GM19372 (cell line): Measurements from ENCODE around the gene EEPD1.
"Not testable (repeated sequence)": the region's sequence is repeated elsewhere in the genome, so short reads cannot be mapped to it uniquely, and the experiment has no call there.

Source experiments
- ATAC-seq: cut with Tn5 transposase; IDR thresholded peaks from one replicate; pipeline ENCODE4 v1.9.1; 2021; ENCODE audit warnings: mild to moderate bottlenecking, low read depth, moderate library complexity; ENCODE audit not compliant: unreplicated experiment

Gene EEPD1

DNA sequence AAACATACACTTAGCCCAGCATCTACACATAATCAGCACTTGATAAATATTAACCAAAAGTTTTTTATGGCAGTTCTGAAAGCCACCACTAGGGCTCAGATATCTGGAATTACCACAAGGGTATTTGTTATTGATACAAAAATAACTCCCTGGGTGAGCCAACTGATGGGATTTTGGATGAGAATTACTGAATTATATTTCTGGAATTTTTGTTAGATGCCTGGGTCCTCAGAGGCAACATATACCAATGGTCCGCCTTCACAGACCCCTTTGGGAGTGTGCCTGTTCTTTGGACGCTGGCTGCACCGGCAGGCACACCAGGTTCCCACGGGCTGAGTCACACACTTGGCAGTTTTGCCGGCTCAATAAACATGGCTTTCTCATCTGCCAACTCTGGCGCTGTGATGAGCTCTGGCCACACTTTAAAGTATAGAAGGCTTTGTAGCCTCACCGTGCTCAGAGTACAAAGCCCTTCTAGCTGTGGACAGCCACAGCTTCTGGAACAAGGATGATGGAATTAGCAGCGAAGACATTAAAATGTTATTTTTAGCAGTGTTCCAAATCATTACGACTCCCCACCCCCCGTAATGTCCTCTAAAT is 24.5 kb upstream of the EEPD1 start:
- no peak for ATAC-seq

DNA sequence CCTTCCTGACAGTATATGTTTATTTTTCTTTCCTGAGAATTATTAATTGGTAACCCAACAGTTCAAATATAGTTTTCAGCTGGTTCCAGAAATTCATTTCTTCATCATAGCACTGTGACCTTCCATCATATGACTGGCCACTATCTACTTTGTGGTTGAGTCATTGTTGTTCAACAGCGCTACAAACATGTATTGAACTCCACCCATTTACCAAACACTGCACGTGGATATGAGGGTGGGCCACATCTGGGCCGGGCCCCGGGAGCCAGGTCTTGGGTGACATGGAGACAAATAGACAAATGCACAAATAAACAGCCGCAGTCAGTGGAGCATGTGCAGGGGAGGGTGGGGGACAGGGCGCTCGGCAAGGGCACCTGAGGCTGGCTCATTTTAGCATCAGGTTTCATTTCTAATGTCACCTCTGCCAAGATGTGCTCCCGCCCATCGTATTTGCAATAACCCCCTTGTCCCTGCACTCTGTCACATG is 24.0 kb upstream of the EEPD1 start:
- ATAC-seq = no peak

DNA sequence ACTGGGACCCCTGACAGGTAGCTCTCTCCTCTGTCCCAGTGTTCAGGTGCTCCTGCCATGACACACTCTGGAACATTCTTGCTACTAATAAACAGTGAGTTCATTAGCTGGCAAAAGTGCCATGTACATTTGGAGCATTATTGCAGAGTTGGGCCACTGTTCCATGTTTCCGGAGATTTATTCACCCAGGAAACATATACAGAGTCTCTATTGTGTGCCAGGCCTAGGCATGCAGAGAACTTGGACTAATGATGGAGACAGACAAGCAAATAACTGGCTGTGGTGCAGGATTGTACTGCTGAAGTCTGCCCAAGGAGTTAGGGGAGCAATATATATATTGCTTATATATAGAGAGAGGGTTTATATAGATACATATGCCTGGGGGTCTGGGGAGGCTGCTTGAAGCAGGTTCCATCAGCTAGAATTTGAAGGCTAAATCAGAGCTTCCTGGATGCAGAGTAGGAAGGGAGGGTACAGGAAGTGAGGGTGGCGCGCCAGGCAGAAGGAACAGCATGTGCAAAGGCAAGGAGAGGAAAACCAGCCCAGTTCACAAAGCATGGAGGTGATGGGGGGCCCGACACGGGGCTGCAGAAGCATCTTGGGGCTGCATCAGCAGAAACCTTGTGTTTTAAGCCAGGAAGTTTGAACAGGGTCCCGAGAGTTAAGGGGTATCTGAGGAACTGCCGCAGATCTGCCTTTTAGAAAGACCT is 22.7 kb upstream of the EEPD1 start:
- no peak for ATAC-seq

GRCh38 chr7:36131026-36131425 is 22.0 kb upstream of the EEPD1 start:
- ATAC-seq = no peak

DNA sequence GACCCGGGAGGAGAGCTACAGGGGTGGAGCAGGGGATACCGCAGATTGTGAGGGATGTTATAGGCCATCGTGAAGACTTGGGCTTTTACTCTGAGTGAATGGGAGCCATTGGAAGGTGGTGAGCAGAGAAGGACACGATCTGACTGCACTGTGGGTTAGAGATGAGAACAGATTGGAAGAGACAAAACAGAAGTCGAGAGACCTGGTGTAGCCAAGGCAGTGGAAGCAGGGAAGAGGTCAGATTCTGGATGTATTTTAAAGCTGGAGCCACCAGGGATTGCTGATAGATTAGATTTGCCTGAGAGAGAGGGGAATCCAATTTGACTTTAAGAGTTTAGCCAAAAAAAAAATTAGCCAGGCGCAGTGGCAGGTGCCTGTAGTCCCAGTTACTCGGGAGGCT is 21.6 kb upstream of the EEPD1 start:
- no peak for ATAC-seq

GRCh38 chr7:36132012-36132411 is 21.0 kb upstream of the EEPD1 start:
- ATAC-seq = no peak

GRCh38 chr7:36135700-36136099 is 17.4 kb upstream of the EEPD1 start:
- no peak for ATAC-seq

DNA sequence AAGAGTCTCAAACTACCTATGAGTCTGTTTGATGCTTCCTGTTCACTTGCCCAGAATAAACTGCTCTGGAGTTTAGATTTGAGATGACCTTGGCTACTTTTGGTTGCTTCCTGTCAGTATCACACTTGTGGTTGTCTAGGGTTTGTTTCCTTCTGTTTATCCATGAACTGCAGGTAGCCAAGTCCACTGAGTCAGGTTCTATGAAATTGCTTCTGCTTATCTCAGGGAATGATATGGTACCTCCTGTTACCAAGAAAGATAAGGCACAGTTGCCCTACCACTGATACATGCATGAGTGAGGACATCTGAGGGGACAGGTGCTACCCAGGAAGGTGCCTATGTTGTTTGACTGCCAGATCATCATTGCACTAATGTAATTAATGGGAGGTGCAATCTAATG is 15.8 kb upstream of the EEPD1 start:
- no peak for ATAC-seq

- ATAC-seq = no peak
Measured at GRCh38 chr7:36137754-36138153, 15.3 kb upstream of the EEPD1 start.

- ATAC-seq = no peak
Measured at GRCh38 chr7:36138209-36138608, 14.8 kb upstream of the EEPD1 start.

DNA sequence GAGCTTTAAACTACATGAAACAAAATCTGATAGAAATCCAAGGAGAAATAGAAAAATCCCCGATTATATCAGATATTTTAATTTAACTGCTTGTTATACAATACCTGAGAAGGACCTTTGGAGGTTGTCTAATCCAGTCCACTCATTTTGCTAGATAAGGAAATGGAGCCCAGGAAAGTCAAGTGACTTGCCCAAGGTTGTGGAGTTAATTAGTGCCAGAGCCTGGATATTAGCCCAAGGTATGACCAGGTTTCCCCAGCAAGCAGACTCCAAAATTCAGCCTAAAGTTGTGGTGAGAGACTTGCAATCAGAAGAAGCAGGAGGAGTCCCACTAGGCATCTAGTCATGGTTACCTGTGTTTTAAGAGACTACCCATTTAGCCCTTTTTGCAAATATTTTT is 11.7 kb upstream of the EEPD1 start:
- ATAC-seq = no peak

DNA sequence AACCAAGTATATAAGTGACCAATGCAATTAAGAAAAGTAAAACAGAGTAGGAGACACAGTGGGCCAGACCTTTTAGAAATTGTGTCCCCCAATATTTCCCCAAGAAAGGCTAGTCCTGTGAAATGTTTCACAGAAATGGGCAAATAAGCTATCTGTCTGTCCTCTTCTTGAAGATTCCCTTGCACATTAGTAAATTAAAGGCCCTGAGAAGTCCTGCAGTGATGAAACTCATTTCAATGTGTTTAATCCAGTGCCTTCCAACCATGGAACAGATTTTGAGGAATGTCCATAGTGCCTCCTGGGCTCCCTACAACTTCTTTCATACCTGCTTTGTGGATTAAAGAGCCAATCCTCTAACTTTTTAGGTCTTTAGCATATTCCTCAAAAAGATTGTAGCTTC is 11.2 kb upstream of the EEPD1 start:
- no peak for ATAC-seq

GRCh38 chr7:36144189-36144588 is 8.9 kb upstream of the EEPD1 start:
- no peak for ATAC-seq

DNA sequence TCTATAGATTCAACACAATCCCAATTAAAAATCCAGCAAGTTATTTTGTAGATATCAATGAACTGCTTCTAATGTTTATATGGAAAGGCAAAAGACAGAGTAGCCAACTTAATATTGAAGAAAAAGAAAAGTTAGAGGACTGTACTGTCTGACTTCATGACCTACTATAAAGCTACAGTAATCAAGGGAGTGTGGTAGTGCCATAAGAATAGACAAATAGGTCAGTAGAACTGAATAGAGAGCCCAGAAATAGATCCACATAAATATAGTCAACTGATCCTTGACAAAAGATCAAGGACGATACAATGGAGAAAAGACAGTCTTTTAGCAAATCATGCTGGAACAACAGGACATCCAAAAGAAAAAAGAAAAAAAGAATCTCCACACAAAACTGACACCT is 7.4 kb upstream of the EEPD1 start:
- no peak for ATAC-seq

DNA sequence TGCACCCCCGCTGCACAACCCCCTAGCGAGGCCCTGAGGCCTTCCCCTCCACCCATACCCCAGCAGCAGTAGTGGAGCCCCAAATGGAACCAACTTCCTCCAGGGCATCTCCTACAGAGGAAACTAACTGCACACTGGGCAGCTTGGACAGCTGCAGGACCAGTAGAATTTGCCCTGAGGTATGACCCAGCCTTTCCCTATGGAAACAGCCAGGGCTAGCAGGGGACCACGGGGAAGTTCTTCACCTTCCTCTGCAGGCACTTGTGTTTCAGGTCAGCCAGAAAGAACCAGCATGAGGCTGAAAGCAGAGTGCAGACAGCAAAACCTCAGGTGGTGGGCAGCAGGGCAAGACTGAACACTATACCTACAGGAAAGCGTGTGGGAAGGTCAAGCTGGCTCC is 5.7 kb upstream of the EEPD1 start:
- ATAC-seq = no peak

- no peak for ATAC-seq
Measured at GRCh38 chr7:36148422-36149065, 4.5 kb upstream of the EEPD1 start.

GRCh38 chr7:36149240-36149639 is 3.8 kb upstream of the EEPD1 start:
- not testable (repeated sequence) for ATAC-seq

- ATAC-seq = no peak
Measured at GRCh38 chr7:36149694-36150452, 3.2 kb upstream of the EEPD1 start.

DNA sequence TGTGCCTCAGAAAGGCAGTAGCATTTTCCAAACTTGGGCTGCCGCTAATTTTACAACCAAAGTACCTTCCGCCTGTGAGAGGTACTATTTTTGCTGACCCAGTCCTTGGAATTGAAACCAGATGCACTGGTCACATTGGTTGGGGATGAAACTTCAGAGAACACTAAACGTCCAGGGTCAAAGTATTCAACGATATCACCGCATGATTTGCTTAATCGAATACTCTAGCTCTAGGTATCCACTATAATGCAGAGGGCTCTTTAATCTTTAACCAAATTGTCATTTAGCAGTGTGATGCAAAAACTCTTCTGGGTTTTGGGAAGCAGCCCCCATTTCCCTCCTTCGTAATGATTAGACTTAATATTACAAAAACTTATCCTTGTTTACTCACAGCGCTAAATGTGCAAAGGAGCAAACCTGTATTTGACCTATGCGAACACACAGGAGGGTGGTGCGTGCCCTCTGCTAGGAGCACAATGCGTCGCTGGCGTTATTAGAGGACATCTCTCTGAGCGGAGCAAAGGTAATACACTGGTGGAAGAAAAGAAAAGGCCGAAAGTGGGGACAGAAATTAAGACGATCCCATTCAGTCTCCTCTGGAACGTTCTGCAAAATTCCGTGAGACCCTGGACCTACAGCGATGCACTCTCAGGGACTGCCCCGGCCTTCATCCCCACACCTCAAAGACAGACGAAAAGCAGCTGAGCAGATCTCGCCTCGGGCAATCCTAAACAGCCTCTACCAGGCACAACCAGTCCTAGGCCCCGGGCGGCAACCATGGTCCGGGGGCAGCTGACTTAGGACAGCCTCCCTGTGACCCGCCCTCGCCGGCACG is 916 bp upstream of the EEPD1 start:
- no peak for ATAC-seq

- no peak for ATAC-seq
Measured at GRCh38 chr7:36153571-36154097, 580 bp downstream of the EEPD1 start.
